Activated CD4-positive, CD25-positive, alpha-beta regulatory T cell treated with anti-CD3 and anti-CD28 coated beads, Interleukin-2, amount 50 U/mL, for 16 hours (primary cell): ENCODE results near the gene ATP10B.
"Not testable (repeated sequence)": the region's sequence is repeated elsewhere in the genome, so short reads cannot be mapped to it uniquely, and the experiment has no call there.

Experiments
- DNase-seq: peaks from one replicate; pipeline ENCODE4 v3.0.0-alpha.2; 2020; ENCODE audit warnings: low read depth, low spot score

Gene ATP10B, protein sequence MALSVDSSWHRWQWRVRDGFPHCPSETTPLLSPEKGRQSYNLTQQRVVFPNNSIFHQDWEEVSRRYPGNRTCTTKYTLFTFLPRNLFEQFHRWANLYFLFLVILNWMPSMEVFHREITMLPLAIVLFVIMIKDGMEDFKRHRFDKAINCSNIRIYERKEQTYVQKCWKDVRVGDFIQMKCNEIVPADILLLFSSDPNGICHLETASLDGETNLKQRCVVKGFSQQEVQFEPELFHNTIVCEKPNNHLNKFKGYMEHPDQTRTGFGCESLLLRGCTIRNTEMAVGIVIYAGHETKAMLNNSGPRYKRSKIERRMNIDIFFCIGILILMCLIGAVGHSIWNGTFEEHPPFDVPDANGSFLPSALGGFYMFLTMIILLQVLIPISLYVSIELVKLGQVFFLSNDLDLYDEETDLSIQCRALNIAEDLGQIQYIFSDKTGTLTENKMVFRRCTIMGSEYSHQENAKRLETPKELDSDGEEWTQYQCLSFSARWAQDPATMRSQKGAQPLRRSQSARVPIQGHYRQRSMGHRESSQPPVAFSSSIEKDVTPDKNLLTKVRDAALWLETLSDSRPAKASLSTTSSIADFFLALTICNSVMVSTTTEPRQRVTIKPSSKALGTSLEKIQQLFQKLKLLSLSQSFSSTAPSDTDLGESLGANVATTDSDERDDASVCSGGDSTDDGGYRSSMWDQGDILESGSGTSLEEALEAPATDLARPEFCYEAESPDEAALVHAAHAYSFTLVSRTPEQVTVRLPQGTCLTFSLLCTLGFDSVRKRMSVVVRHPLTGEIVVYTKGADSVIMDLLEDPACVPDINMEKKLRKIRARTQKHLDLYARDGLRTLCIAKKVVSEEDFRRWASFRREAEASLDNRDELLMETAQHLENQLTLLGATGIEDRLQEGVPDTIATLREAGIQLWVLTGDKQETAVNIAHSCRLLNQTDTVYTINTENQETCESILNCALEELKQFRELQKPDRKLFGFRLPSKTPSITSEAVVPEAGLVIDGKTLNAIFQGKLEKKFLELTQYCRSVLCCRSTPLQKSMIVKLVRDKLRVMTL (N-terminal part only)

DNA sequence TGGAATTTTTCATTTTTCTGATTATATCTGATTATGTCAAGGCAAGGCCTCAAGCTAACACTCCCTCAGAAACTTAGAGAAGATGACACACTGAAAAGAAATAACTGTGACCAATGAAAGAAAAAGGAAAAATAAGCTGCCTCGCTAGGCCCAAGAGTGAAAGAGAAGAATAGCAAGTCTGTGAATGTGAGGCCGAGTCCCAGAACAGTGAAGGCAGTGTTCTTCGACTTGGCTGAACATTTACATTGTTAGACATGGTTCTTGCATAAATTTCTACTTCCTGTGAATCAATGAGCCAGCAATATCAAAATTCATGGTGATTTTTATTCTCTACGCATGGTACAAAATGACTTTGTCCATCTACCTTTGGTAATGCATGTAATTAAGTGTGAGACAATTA, at the start of gene ATP10B:
ATP10B (minus strand) TSS at position 163 of the 400 bp plus-strand sequence. CDS start 164,137 bp downstream, outside the sequence.
- DNase-seq, result no peak

DNA sequence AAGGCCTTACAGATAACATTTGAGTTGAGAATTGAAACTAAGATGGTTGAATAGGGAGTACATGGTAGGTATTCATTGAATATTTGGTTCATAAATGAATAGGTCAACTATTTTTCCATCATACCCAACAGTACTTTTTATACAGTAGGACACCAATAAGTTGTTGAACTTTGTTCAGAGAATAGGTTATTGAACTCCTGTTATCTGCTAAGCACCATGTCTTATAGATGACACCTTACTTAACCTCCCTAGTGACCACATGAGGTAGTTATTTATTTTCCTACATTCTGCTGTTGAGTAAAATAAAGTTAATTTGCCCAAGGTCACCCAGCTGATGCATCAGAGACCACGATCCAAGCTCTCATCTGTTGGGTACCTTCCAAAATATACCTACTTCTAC, 49.6 kb upstream of the ATP10B start:
- DNase-seq, result no peak

DNA sequence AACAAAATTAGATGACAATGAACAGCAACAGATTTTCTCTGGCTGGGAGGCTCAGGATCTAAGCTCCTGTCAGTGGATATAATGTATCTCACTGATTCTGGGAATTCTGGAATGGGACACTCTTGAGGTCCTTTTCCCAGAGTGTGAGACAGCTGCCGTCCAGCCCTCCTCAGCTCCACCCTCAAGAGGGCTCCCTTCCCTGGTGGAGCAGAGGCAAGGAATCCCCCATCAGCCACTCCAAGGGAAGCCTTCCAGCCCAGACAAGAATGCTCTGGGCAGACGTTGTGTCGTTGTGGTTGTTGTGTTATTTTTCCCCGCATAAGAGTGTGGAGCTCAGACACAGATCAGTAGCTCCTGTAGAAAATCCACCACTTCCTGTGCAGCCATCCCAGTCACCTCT, 47.7 kb upstream of the ATP10B start:
- DNase-seq, result no peak

DNA sequence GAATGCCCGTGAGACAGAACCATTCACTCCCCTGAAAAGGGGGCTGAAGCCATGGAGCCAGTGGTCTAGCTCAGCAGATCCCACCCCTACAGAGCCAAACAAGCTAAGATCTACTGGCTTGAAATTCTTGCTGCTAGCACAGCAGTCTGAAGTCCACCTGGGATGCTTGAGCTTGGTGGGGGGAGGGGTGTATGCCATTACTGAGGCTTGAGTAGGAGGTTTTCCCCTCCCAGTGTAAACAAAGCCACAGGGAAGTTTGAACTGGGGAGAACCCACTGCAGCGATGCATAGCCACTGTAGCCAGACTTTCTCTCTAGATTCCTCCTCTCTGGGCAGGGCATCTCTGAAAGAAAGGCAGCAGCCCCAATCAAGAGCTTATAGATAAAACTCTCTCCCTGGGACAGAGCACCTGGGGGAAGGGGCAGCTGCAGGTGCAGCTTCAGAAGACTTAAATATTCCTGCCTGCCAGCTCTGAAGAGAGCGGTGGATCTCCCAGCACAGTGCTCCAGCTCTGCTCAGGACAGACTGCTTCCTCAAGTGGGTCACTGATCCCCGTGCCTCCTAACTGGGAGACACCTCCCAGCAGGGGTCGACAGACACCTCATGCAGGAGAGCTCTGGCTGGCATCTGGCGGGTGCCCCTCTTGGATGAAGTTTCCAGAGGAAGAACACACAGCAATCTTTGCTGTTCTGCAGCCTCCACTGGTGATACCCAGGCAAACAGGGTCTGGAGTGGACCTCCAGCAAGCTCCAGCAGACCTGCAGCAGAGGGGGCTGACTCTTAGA, 41.4 kb upstream of the ATP10B start:
- not testable (repeated sequence) for DNase-seq

DNA sequence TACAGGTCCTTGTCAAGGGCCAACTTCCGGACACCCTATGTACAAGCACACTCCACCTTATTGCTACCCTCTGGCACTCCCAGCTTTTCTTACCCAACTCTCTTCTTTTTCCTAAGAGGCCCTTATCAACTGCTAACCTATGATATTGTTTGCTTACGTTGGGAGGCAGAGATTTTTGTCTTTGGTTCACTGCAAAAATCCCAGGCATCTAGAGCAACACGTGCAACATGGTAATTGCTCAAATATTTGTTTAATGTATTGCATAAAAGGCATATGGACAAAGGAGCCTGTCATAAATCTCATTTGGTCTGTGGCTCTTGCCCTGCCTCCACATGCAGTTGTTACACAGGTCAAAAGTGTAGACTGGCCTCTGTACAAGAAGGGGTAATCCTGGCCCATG, 35.8 kb upstream of the ATP10B start:
- no peak for DNase-seq

DNA sequence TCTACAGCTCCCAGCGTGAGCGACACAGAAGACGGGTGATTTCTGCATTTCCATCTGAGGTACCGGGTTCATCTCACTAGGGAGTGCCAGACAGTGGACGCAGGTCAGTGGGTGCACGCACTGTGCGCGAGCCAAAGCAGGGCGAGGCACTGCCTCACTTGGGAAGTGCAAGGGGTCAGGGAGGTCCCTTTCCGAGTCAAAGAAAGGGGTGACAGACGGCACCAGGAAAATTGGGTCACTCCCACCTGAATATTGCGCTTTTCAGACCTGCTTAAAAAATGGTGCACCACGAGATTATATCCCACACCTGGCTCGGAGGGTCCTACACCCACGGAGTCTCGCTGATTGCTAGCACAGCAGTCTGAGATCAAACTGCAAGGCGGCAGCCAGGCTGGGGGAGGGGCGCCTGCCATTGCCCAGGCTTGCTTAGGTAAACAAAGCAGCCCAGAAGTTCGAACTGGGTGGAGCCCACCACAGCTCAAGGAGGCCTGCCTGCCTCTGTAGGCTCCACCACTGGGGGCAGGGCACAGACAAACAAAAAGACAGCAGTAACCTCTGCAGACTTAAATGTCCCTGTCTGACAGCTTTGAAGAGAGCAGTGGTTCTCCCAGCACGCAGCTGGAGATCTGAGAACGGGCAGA, 21.7 kb upstream of the ATP10B start:
- DNase-seq, result not testable (repeated sequence)

DNA sequence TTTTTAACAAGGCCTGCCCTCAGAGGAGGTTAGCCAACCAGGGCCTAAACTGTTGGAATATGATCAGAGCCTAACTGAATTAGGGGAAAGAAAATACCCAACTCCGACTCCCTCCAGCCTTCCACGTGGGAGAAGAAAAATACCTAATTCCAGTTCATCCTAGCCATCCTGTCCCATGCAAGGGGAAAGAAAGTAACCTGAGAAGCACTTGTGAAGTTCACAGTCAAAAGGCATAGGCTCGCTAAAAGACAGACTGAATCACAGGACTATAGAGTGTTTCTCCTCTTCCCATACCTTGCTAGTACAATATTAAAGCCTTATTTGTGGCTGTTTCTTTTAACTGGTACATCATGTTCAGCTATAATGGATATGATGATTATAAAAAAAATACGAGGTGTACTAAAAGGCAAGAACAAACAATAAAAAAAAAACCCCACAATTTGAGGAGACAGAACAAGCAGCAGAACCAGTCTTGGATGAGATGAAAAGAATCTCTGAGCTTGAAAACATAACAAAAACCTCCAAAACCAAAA, 18.0 kb upstream of the ATP10B start:
- no peak for DNase-seq

DNA sequence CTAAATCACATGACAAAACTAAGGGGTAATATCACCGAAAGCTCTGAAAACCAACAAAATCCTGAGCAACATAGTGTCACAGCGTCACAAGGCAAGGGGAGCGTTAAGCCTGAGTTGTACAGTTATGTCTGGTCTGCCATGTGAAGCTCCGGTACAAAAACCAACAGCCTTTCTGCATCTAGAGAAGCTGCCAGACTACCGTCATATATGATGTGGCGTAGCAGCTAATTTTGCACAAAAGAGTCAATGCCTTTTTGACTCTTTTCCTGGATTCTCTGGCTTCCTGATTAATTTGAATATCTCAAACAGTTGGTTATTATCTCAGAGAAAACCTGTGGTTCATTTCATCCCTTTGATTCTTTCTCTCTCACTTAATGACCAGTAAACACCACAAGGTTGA, 16.0 kb upstream of the ATP10B start:
- no peak for DNase-seq

DNA sequence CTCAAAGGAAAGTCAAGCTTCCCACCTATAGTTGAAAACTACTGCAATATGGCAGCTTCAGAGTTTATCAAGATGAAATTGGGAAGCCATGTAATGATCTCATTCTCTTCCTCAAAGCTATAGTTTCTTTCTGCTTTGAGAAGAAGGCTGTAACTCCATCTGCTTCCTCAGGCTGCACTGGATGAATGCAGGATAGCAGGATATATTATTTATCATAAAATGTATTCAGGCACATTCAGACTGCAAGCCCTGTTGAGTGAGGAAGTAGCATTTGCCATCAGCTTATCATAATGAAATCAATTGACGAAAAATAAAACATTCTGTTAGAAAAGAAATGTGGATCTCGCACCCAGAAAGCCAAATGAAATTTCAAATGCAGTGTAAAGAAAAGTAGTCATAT, 560 bp downstream of the ATP10B start:
- no peak for DNase-seq

DNA sequence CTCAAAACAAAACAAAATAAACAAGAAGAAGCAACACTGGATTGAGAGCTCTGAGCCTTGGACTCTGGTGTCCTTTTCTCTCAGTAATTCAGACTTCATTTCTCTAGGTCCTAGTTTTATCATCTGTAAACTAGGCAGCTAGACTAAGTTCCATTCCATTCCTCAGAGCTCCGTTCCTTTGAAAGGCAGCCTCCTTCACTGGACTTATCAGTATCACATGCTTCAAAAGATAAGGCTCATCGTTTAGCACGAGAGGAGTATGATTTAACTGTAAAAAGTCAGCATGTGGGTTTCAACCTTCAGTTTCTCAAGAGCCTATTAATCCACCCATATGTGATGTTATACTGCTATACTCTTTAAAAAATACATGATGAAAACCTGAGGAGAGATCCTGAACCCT, 1.6 kb downstream of the ATP10B start:
- no peak for DNase-seq

DNA sequence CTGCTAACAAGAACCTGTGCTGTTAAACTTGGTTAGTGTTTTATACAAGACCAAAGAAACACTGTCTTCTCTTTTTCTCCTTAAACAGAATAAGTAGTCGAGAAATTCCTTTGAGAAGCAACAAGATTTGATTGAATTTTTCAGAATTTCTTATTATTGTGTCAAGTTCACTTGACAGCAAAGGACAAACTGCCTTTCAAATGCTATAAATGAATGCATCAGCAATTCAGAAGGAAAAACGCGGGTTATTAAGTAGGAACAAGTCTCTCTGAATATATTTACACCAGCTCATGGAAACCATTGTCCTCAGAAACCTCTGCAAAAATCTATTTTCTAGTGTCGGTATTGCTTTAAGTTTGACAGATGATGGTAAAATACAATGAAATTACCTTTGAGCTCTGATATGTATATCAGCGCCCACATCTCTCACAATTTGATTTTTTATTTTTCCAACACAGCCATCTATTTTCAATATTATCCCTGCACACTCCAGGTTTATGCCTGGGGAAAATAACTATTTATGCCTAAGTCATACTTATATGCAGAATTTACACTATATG, 4.4 kb downstream of the ATP10B start:
- no peak for DNase-seq

DNA sequence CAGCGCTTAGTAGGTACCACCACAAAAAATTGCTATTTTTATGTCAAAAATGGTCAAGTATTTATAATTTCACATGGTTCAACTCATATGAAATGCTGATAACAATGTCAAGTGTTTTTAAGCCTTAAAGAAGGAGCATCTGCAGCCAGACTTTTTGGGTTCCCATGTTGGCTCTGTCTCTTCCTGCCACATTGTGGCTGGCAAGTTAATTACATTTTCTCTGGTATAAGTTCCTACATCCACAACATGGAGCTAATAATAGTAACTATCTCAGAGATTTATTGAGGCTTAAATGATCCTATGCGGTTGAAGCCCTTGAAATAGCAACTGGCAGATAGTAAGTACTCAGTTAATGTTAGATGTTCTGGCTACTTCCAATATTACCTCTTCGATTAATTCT, 5.4 kb downstream of the ATP10B start:
- no peak for DNase-seq

DNA sequence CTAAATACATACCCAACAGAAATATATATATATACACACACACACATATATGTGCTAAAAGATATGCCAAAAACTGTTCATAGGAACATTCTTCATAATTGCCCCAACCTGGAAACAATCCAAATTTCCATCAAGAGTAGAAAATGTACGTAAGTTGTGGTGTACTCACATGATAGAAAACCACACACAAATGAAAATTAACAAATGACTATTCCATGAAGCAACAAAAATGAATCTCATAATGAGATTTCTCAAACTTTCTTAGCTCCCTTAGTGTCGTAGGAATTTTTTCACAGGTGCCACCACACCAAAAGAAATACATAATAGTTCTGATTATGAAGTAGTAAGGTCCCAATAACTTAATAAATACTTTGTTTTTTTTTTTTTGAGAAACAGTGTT, 7.8 kb downstream of the ATP10B start:
- no peak for DNase-seq

DNA sequence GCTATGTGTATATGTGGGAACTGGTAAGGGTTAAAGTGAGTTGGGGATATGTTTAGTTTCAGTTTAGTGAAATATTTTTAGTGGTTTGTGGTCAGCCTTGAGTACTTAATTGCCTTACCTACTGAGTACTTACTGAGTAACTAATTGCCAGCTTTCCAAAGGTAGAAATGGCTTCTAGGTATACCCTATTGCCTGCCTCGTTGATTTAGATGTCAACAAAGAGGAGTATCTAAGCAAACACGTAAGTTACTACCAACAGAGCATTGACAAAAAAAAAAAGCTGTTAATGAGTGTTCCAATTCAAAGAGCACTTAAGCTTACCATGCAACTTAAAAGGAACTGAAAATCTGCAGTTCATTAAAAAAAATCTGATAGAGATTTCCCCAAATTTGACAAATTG, 8.8 kb downstream of the ATP10B start:
- no peak for DNase-seq

DNA sequence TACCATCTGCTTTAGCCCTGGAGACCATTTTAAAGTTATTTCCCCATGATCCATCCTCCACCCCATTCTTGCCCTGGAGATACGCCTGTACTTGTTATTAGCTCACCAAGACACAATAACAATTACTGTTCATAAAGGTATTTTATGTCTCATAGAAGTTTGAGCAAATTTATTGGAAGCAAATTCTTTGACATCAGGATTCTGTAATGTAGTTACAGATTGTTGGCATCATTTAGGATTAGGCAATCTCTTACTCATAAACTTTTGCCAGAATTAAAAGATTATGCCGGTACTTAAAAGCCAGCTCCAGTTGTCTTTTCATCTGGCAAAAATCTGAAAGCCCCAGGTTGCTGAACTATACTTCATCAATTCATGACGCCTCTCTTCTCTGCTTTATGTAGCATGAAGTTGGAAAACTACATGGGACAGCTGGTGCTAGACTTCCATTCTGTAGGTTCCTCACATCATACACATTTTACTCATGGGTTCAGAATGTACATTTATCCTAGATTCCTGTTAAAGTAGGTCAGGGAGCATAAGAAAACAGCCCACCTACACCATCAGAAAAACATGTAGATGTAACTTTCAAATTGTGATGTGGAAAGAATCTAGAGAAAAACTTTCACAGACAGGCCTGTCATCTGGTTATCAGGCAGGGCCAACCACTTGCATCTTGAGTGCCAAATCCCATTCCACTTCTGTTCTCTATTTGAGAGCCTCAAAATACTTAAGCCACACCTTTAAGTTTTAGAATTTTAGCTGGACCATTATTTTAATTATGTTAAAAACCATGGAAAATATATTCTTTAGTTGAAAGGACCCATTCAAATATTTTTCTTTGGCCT, 14.0 kb downstream of the ATP10B start:
- no peak for DNase-seq

DNA sequence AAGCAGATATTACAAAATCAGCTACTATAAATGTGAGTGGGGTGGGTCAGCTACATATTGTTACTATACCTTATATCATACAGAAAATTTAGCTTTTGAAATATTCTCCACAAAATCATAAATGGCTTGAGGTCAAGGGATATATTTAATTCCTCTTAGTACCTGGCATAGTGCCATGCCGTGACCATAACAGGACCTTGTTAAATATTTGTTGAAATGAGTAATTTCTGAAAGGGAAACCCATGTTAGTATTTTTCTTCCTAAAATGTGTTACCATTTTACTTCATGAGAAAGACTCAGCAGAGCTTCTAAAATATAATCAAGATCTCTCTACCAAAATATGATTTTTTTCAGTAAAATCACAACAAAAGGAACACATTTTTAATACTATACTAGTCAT, 14.8 kb downstream of the ATP10B start:
- no peak for DNase-seq

DNA sequence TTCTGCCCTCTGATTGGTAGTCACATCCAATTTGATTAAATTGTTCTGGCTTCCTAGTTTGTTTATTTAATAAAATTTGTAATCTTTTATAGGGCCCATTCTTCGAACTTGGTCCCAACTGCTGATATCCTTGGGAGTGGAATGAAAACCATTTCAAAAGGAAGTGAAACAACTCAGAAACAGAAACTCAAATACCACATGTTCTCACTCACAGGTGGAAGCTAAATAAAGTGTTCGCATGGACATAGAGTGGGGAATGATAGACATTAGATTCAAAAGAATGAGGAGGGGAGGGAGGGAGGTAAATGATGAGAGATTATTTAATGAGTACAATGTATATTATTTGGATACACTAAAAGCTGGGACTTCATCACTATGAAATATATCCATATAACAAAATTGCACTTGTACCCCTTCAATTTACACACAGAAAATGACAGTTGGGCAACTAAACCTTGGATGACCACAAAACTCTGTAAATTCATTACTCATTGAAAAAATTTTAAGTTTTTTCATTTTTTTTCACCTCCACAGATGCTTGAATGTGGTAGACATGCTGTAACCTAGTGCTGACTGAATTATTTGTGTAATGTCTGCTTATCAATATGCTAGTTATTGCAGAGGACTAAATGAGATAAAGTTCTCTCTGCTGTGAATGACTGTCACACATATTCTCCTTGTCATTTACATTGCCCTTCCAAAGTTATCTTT, 16.0 kb downstream of the ATP10B start:
- DNase-seq, result no peak

DNA sequence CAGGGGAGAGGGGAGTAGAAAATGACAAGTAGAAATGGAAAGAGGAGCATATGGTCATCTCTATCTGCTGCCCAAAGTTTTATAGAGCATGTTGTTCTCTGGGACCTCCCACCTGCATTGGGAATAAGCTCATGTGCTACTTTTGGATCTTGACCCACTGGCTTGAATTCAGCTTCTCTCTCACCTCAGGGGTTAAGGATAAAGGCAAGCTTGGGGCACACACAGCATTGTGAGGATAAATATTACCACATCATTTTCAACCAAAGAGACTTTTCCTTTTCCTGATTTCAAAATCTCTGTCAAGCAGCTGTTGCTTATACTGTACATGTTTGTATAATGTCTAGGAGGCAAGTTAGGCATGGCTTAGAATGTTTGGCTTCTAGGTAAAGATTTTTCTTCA, 16.6 kb downstream of the ATP10B start:
- no peak for DNase-seq

DNA sequence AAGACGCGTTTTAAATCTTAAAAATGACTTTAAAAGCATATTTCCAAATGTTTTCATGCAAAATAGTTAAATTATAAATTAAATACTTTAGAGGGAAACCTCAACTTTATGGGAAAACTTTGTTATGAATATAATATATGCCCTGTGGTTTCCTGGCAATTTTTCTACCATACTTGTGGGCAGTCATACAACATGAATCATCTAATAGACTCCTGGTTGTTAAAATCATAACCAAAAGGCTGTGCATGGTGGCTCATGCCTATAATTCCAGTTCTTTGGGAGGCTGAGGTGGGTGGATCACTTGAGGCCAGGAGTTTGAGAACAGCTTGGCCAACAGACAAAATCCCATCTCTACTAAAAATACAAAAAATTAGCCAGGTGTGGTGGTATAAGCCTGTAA, 18.2 kb downstream of the ATP10B start:
- DNase-seq, result no peak
